Fibroblast of skin of left biceps (primary cell): ENCODE data around the gene ZNF346.

Source experiments
- DNase-seq, 2 experiments: peaks; one replicate each; pipeline ENCODE4 v3.0.0-alpha.2; 2013; ENCODE audit warnings: low read depth in 2 of 2

Gene ZNF346

GRCh38 chr5:177094224-177095087 is 72.0 kb downstream of the ZNF346 start:
- DNase-seq: peak in 1 of 2 experiments; percentile 8

- no peak for DNase-seq
Observed at GRCh38 chr5:177095088-177095669, 72.7 kb downstream of the ZNF346 start.

- DNase-seq: no peak
Observed at GRCh38 chr5:177096162-177097015, 73.9 kb downstream of the ZNF346 start.

- DNase-seq: no peak
Observed at GRCh38 chr5:177097016-177097985, 74.8 kb downstream of the ZNF346 start.

DNA sequence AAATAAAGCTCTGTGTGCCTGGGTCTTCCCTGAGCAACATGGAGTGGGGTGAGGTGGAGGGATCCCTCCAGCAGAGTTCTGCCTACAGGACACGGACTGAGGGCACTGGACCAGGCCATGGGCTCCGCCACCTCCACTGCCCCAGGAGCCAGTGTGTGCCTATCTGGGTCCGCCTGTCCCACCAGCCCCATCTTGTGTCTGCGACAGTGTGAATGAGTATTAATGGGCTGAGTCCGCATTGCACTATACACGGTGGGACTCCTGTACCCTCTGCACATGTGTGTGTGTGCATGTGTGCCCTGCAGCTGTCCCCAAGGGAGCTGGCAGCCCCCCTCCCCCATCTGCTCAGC is 75.6 kb downstream of the ZNF346 start:
- DNase-seq: no peak

GRCh38 chr5:177098470-177099141 is 76.1 kb downstream of the ZNF346 start:
- no peak for DNase-seq

GRCh38 chr5:177099422-177100093 is 77.1 kb downstream of the ZNF346 start:
- DNase-seq: no peak

GRCh38 chr5:177100714-177101121 is 78.2 kb downstream of the ZNF346 start:
- DNase-seq: no peak

GRCh38 chr5:177103523-177104253 is 81.2 kb downstream of the ZNF346 start:
- DNase-seq: no peak

GRCh38 chr5:177105691-177106476 is 83.4 kb downstream of the ZNF346 start:
- no peak for DNase-seq

GRCh38 chr5:177107159-177107558 is 84.7 kb downstream of the ZNF346 start:
- no peak for DNase-seq

- DNase-seq: no peak
Observed at GRCh38 chr5:177109810-177110209, 87.3 kb downstream of the ZNF346 start.

DNA sequence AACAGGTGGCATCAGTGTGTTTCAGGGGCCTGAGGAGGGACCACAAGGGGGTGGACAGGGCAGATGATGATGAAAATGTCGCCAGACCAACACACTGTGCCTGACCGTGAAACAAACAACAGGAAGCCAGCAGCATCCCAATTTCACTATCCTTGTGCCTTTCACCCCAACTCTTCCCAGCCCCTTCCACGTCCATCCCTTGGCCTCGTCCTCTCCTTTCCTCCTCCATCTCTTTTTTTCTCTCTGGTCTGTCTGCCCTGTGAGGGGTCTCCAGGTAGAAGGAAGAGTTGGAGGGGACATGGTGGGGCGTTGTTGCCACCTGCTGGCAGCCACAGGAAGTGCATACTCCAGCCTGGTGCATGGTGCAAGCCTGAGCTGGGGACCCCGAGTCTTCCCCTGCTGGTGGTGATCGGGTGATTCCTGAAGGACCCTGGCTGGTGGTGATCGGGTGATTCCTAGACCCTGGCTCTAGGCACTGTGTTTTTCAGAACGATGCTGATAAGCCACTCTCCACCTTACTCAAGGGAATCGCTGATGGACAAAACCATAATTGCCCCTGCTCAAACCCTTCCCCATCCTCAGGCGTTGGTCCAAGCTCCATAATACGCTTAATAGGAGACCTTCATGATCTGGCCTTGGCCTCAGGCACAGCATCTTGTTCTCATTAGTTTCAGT is 89.4 kb downstream of the ZNF346 start:
- DNase-seq: no peak

- DNase-seq: no peak
Observed at GRCh38 chr5:177112589-177113220, 90.2 kb downstream of the ZNF346 start.

DNA sequence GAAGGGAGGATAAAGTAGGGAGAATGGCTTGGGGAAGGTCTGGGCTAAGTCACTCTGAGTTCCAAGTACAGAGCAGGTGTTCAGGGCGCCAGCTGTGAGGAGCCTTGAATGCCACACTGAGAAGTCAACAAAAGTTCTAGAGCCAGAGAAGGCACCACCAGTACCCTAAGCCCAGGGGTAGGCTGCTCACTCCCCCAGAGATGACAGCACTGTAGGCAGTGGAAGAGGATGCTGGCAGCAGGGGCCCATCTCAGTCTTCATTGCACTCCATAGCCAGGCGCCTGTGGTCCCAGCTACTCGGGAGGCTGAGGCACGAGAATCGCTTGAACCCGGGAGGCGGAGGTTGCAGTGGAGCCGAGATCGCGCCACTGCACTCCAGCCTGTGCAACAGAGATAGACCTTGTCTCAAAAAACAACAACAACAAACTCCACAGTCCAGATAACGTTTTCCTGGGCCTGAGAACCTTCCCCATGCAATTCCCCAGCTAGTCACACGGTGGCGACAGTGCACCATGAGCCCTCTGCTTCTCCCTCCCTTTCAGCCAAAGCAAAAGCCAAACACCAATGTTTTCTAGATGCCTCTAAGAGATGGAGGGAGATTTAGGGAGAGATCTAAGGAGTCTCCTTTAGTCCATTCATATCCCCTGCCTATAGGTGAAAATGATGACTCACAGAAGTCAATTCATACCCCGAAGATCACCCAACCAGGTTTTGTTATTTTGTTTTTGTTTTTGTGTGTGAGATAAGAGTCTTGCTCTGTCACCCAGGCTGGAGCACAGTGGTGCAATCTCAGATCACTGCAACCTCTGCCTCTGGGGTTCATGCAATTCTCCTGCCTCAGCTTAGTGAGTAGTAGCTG is 91.3 kb downstream of the ZNF346 start:
- DNase-seq: no peak

- peak; percentile 57 to 66 for DNase-seq
Observed at GRCh38 chr5:177116631-177117373, 94.3 kb downstream of the ZNF346 start.
